DND-41 (cell line): ENCODE measurements around the gene SPO11.

Experiments used
- ATAC-seq: fragments of 200-7000 bp; cut with Tn5 transposase; 3 replicates; pipeline ENCODE4 v1.9.1; 2021; ENCODE audit warnings: low read depth; ENCODE audit not compliant: insufficient read depth
- DNase-seq: peaks from one replicate; pipeline ENCODE4 v3.0.0-alpha.2; 2020
- H2AFZ ChIP-seq: 2 replicates; pipeline ENCODE4 v1.6.0; 2012; ENCODE audit warnings: low read depth, low read length
- H3K27ac ChIP-seq: 2 replicates; pipeline ENCODE4 v1.5.1; 2012; ENCODE audit warnings: low read length, inconsistent platforms
- H3K27me3 ChIP-seq: fragments of 200-600 bp; sonication (generic); 2 replicates; pipeline ENCODE4 v1.6.0; 2012; ENCODE audit warnings: low read length, mild to moderate bottlenecking, inconsistent platforms; ENCODE audit not compliant: insufficient read depth, poor library complexity
- H3K36me3 ChIP-seq: 2 replicates; pipeline ENCODE4 v1.5.1; 2012; ENCODE audit warnings: low read length, inconsistent platforms; ENCODE audit not compliant: insufficient read depth
- H3K4me1 ChIP-seq: 2 replicates; pipeline ENCODE4 v1.5.1; 2012; ENCODE audit warnings: mild to moderate bottlenecking, low read length; ENCODE audit not compliant: insufficient read depth
- H3K4me2 ChIP-seq: 2 replicates; pipeline ENCODE4 v1.6.0; 2012; ENCODE audit warnings: mild to moderate bottlenecking, moderate library complexity, low read length, inconsistent platforms; ENCODE audit not compliant: insufficient read depth
- H3K4me3 ChIP-seq, 2 experiments: fragments of 200-600 bp in 1 of 2; shearing (Covaris generic) in 1 of 2; 2 replicates each; pipeline ENCODE4 v1.5.1; 2012 to 2016; ENCODE audit warnings: inconsistent platforms in 2 of 2, low read length in 2 of 2, mild to moderate bottlenecking in 2 of 2, low read depth in 1 of 2, moderate library complexity in 1 of 2
- H3K79me2 ChIP-seq: 2 replicates; pipeline ENCODE4 v1.6.0; 2012; ENCODE audit warnings: low read length, inconsistent platforms; ENCODE audit not compliant: insufficient read depth
- H3K9ac ChIP-seq: 2 replicates; pipeline ENCODE4 v1.6.0; 2012; ENCODE audit warnings: low read depth, mild to moderate bottlenecking, inconsistent platforms, low read length, moderate library complexity
- H3K9me3 ChIP-seq: 2 replicates; pipeline ENCODE4 v1.5.1; 2012; ENCODE audit warnings: low read length, moderate library complexity, mild to moderate bottlenecking, inconsistent platforms; ENCODE audit not compliant: insufficient read depth, severe bottlenecking
- H4K20me1 ChIP-seq: 2 replicates; pipeline ENCODE4 v1.6.0; 2012; ENCODE audit warnings: low read length; ENCODE audit not compliant: insufficient read depth
- CTCF ChIP-seq: IDR thresholded peaks from 2 replicates; pipeline ENCODE4 v1.5.1; 2012; ENCODE audit warnings: borderline replicate concordance, low read length, moderate library complexity, mild to moderate bottlenecking; ENCODE audit not compliant: poor library complexity, severe bottlenecking; ENCODE audit errors: extremely low read depth
- EZH2 ChIP-seq: IDR thresholded peaks from 3 replicates; pipeline ENCODE4 v1.6.1; 2012; ENCODE audit warnings: borderline replicate concordance, low read depth, mild to moderate bottlenecking, moderate library complexity, low read length, inconsistent platforms; ENCODE audit not compliant: severe bottlenecking

Gene SPO11

DNA sequence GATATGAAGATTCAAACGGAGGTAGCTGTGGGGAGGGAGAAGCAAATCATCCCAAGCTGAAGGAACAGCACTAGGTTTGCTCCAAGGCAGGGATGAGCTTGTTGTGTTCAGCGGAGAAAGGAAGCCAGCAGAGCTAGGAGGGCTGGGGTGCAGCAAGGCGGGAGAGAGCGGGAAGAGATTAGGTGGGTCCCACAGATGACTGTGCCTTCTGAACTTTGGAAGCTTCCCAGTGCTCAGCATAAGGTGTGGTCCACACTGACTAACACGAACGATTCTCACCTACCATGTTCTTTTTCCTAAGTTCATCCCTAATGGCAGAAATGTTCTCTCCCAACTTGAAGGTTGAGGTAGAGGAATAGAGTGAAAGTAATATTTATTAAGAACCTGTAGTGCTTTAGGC is 22.7 kb downstream of the SPO11 start:
- Histone ChIP-seq H3K27me3 (no peaks in the 10 kb centered on the region), H3K36me3 (peaks cover 16% of the 10 kb centered on the region), H3K4me1 (peaks cover 25% of the 10 kb centered on the region), H3K4me3 (peak overlapping the region; percentile 82 to 89; a peak in 3 of 4 replicates), H3K4me2 (peak overlapping the region; percentile 96), H2AFZ (no peak overlapping the region), H3K9ac (peak overlapping the region; percentile 91), H3K27ac (peak overlapping the region; percentile 85), H4K20me1 (peaks cover 35% of the 10 kb centered on the region), H3K79me2 (peaks cover 51% of the 10 kb centered on the region), H3K9me3 (no peaks in the 10 kb centered on the region)
- DNase-seq (no peak), ATAC-seq (no peak)
- no peak for TF ChIP-seq EZH2
- no peak for TF ChIP-seq CTCF

- peaks cover 16% of the 10 kb centered on the region for H3K36me3 ChIP-seq
- no peak for ATAC-seq
- H3K4me2 ChIP-seq, result peak overlapping the region; percentile 96; the same call in 1 of the 2 replicates
- peaks cover 51% of the 10 kb centered on the region for H3K79me2 ChIP-seq
- H3K4me3 ChIP-seq, result peak overlapping the region in 1 of 2 experiments; percentile 82; a peak in 1 of 4 replicates
- H4K20me1 ChIP-seq, result peaks cover 35% of the 10 kb centered on the region
- peaks cover 25% of the 10 kb centered on the region for H3K4me1 ChIP-seq
- no peak overlapping the region; the same call in 1 of the 2 replicates for H3K9ac ChIP-seq
- H2AFZ ChIP-seq, result no peak overlapping the region
- no peaks in the 10 kb centered on the region for H3K27me3 ChIP-seq
- no peaks in the 10 kb centered on the region for H3K9me3 ChIP-seq
- no peak for TF ChIP-seq EZH2
- TF ChIP-seq CTCF, result no peak
- no peak for DNase-seq
- H3K27ac ChIP-seq, result no peak overlapping the region
Measured at GRCh38 chr20:57353351-57353750, 23.7 kb downstream of the SPO11 start.

GRCh38 chr20:57361517-57361916 is 31.9 kb downstream of the SPO11 start:
- no peaks in the 10 kb centered on the region for H3K9me3 ChIP-seq
- no peak overlapping the region for H3K27ac ChIP-seq
- DNase-seq (no peak), ATAC-seq (no peak)
- H3K4me2 ChIP-seq, result no peak overlapping the region
- no peak overlapping the region for H3K4me3 ChIP-seq
- no peak overlapping the region for H3K9ac ChIP-seq
- no peaks in the 10 kb centered on the region for H3K27me3 ChIP-seq
- H3K4me1 ChIP-seq, result no peaks in the 10 kb centered on the region
- H2AFZ ChIP-seq, result no peak overlapping the region
- no peak for TF ChIP-seq CTCF
- TF ChIP-seq EZH2, result no peak
- H3K79me2 ChIP-seq, result peaks cover 12% of the 10 kb centered on the region
- H3K36me3 ChIP-seq, result peaks cover 44% of the 10 kb centered on the region
- H4K20me1 ChIP-seq, result peaks cover 25% of the 10 kb centered on the region

DNA sequence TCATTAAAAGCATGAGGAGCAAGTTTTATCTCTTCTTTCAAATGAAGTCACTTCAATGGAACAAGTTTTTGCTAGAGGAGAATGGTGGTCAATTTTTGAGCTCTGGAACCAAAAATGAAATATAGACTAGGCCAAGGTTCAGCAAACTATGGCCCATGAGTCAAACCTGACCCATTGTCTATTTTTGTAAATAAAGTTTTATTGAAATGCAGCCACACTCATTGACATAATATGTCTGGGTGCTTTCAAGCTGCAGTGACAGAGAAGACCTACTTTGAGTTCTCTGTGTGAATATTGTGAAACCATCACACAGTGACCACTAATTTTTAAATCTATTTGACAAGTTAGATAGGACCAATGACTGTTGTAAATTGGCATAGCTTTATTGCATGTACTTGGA is 34.8 kb downstream of the SPO11 start:
- DNase-seq (no peak), ATAC-seq (no peak)
- no peak overlapping the region for H3K27ac ChIP-seq
- no peak overlapping the region for H3K9ac ChIP-seq
- no peaks in the 10 kb centered on the region for H3K9me3 ChIP-seq
- H3K4me2 ChIP-seq, result no peak overlapping the region
- no peaks in the 10 kb centered on the region for H3K4me1 ChIP-seq
- H3K36me3 ChIP-seq, result peaks cover 73% of the 10 kb centered on the region
- H3K79me2 ChIP-seq, result peaks cover 12% of the 10 kb centered on the region
- peaks cover 30% of the 10 kb centered on the region for H4K20me1 ChIP-seq
- H2AFZ ChIP-seq, result no peak overlapping the region
- H3K27me3 ChIP-seq, result no peaks in the 10 kb centered on the region
- no peak for TF ChIP-seq EZH2
- no peak for TF ChIP-seq CTCF
- no peak overlapping the region for H3K4me3 ChIP-seq
